Left ventricle myocardium inferior (tissue), 1 donor: ENCODE results near the gene RXRB. TPM values are rescaled to one million over a fixed set of nuclear protein-coding genes. Genes with fewer than 3 reads are reported as not detected.

ENCODE experiments used
- DNase-seq: peaks from one replicate; pipeline ENCODE4 v3.0.0-alpha.2; 2020
- H3K27ac ChIP-seq: fragments of 200-600 bp; replicated peaks from 2 replicates; pipeline ENCODE4 v1.8.0; 2021
- H3K27me3 ChIP-seq: fragments of 200-600 bp; 2 replicates; pipeline ENCODE4 v1.8.0; 2021; ENCODE audit warnings: low read depth
- H3K36me3 ChIP-seq: fragments of 200-600 bp; 2 replicates; pipeline ENCODE4 v1.8.0; 2021
- H3K4me1 ChIP-seq: fragments of 200-600 bp; 2 replicates; pipeline ENCODE4 v1.8.0; 2021
- H3K4me3 ChIP-seq: fragments of 200-600 bp; 2 replicates; pipeline ENCODE4 v1.8.0; 2021; ENCODE audit warnings: mild to moderate bottlenecking, moderate library complexity
- H3K9me3 ChIP-seq: fragments of 200-600 bp; replicated peaks from 2 replicates; pipeline ENCODE4 v1.8.0; 2021
- intact Hi-C: fragments of 100-400 bp; cut with micrococcal nuclease; formaldehyde crosslinking; loops from one replicate; pipeline ENCODE4 v1.11.0; 2022
- total RNA-seq: library from RNA; stranded (reverse); fragmentation: NEBNext Ultra II Directional; extraction: Animal tissue kit (Norgen Biotek cat#: 25700); gene quantifications from one replicate; pipeline ENCODE4 v1.2.1, GENCODE V29; 2021
- TF ChIP-seq, protein P1 (sequence below): fragments of 200-600 bp; IDR thresholded peaks from 2 replicates; pipeline ENCODE4 v1.8.0; 2021; ENCODE audit warnings: antibody characterized with exemption, mild to moderate bottlenecking, borderline replicate concordance
- donor health status: DM: no; HTN: yes; CAD: no; lungs with severe emphysema.

RXRB gene
- total RNA-seq, 1 donor from 2014 or later: 40.3 TPM

DNA sequence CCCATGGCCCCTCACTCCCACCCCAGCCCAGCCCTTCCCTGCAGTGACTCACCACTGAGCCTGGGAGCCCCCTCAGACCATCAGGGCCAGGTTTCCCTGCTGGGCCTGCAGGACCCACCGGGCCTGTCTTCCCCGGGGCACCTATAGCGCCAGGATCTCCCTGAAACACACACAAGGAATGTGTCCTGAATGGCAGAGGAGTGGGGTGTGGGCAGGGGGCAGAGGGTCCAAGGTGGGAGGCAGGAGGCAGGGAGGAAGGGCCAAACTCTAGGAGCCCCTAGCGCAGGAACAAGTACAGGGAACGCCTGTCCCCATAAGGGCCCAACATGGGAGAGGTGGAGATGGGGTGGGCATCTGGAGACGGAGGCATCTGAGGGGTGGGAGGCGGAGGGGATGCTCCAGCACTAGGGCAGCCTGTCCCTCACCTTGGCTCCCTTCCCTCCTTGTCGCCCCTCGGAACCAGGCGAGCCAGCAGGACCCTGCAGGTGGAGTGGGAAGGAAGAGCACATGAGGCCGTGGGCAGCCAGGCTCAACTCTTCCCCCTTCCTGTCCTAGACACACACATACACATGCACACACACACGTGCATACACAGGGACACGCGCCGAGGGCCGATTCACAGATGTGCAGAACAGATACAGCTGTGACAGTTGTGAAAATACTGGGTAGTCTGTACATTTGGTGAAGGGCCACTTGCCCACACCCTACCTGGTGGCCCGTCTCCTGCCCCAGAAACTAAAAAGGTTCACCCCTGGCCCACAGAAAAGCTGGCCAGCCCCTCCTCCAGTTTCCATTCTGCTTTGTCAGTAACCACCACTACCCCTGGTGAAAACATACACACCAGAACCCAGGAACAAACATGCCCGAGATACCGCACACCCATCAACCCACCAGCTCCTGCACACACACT is 32.8 kb downstream of the RXRB start:
- H3K9me3 ChIP-seq: no peaks in the 10 kb centered on the region
- H3K27ac ChIP-seq: no peak overlapping the region
- no peaks in the 10 kb centered on the region for H3K27me3 ChIP-seq
- TF ChIP-seq, protein P1, sequence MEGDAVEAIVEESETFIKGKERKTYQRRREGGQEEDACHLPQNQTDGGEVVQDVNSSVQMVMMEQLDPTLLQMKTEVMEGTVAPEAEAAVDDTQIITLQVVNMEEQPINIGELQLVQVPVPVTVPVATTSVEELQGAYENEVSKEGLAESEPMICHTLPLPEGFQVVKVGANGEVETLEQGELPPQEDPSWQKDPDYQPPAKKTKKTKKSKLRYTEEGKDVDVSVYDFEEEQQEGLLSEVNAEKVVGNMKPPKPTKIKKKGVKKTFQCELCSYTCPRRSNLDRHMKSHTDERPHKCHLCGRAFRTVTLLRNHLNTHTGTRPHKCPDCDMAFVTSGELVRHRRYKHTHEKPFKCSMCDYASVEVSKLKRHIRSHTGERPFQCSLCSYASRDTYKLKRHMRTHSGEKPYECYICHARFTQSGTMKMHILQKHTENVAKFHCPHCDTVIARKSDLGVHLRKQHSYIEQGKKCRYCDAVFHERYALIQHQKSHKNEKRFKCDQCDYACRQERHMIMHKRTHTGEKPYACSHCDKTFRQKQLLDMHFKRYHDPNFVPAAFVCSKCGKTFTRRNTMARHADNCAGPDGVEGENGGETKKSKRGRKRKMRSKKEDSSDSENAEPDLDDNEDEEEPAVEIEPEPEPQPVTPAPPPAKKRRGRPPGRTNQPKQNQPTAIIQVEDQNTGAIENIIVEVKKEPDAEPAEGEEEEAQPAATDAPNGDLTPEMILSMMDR: no peak
- no peaks in the 10 kb centered on the region for H3K36me3 ChIP-seq
- H3K4me1 ChIP-seq: no peaks in the 10 kb centered on the region
- no peak overlapping the region for H3K4me3 ChIP-seq
- DNase-seq: no peak
- intact Hi-C loops: no loop called here

DNA sequence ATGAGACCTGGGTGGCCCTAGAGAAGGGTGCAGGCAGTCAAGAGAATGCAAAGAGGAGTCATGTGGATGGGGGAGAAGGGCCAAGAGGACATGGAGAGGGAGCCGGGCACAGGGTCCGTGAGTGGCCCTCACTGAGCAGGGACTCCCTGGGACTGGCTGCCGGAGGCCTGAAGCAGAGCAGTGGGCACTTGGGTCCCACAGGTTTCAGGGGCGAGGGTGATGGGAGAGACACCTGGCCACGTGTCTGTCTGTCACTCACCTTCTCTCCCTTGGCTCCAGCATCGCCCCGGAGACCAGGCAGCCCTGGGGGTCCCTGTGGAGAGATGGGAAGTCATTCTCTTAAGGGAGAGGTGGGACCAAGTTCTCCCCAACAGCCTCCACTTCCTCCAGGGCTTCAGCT is 33.7 kb downstream of the RXRB start:
- Histone ChIP-seq H3K4me1 (peaks cover 3% of the 10 kb centered on the region), H3K27me3 (no peaks in the 10 kb centered on the region), H3K27ac (no peak overlapping the region), H3K9me3 (no peaks in the 10 kb centered on the region), H3K4me3 (no peak overlapping the region), H3K36me3 (no peaks in the 10 kb centered on the region)
- TF ChIP-seq, protein P1: no peak
- no peak for DNase-seq
- intact Hi-C loops: no loop called here

DNA sequence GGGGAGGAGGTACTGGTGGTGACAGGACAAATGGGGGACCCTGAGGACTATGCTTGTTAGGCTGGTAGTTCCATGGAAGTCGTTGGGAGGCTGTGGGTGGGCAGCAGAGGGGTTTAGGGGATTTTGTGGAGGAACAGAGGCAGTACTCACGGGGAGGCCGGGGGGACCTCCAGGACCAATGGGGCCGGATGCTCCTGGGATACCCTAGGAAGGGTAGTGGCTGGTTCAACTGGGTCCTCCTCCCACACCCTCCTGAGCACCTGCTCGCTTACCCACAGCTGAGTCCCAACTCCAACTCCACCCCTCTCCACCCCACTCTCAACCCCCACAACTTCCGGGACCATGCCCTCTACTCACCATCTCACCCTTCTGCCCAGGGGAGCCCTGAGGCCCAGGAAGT is 34.1 kb downstream of the RXRB start:
- H3K27ac ChIP-seq: no peak overlapping the region
- peaks cover 8% of the 10 kb centered on the region for H3K4me1 ChIP-seq
- H3K36me3 ChIP-seq: no peaks in the 10 kb centered on the region
- no peak overlapping the region for H3K4me3 ChIP-seq
- intact Hi-C loops: no loop called here
- DNase-seq: no peak
- TF ChIP-seq, protein P1: no peak
- H3K27me3 ChIP-seq: no peaks in the 10 kb centered on the region
- no peaks in the 10 kb centered on the region for H3K9me3 ChIP-seq

DNA sequence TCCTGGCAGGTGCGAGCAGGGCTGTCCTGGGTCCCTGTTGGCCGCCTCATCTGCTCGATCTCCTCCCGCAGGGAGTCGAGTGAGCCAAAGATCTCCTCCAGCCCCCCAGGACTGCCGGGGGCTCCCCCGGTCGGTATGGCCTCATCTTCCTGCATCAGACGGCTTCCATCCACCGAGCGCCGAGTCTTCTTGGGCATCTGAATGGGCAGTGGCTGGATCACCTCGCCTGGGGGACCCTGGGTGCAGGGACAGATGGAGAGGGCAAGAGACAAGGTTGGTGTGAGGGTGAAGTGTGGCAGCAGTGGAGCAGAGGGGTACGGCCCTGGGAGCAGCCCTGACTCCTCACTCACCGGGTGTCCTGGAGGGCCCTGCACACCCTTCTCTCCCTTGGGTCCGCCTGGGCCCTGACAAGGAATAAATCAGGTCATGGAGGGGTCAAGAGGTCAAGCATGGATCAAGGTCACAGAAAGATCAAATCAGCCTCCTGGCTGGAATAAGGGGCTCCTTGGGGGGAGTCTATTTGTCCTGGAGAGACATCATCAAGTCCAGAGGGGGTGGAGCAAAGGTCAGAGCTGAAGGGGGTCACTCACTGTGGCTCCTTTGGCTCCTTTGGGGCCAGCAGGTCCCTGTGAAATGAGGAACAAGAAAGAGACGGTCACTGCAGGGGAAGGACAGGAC is 34.7 kb downstream of the RXRB start:
- DNase-seq: no peak
- H3K27me3 ChIP-seq: no peaks in the 10 kb centered on the region
- peaks cover 14% of the 10 kb centered on the region for H3K4me1 ChIP-seq
- H3K4me3 ChIP-seq: no peak overlapping the region
- no peak overlapping the region for H3K27ac ChIP-seq
- intact Hi-C loops: no loop called here
- TF ChIP-seq, protein P1: no peak
- H3K9me3 ChIP-seq: no peaks in the 10 kb centered on the region
- H3K36me3 ChIP-seq: no peaks in the 10 kb centered on the region

DNA sequence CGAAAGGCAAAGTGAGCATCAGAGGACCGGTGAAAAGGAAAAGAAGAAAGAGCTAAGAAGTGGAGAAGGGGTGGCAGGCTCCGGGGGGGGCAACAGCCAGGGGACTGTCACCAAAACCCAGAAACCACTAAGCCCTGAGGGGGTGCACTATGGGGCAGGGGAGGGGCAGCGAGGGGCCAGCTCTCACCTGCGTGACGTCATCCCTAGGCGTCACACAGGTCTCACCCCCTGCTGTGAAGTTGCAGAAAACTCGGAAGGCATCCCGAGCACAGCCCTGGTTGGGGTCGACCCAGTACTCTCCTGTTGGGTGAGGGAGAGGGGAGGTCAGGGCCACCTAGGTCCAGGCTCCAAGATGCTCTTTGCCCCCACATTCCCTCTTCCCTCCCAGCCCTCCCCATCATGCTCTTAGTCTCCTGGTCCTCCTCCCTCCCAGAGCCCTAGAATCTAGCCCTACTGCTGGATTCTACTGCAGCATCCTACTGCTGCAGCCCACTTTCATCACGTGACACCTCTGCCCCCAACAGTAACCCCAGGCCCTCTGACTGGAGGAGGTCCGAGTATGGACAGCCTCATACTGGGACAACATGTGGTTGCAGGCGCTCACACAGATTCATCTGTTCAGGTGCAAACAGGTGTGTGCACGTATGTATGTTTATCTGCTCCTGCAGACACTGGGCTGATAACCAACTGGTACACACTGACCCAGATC is 35.6 kb downstream of the RXRB start:
- no peaks in the 10 kb centered on the region for H3K9me3 ChIP-seq
- no peaks in the 10 kb centered on the region for H3K36me3 ChIP-seq
- H3K27ac ChIP-seq: no peak overlapping the region
- TF ChIP-seq, protein P1: no peak
- no peaks in the 10 kb centered on the region for H3K27me3 ChIP-seq
- intact Hi-C loops: loop anchor here (5.0 kb wide), 1 partner anchor 82 kb away; no protein-coding TSS in a partner anchor
- DNase-seq: no peak
- peaks cover 16% of the 10 kb centered on the region for H3K4me1 ChIP-seq
- no peak overlapping the region for H3K4me3 ChIP-seq
